Measurements from ENCODE around the gene OR51L1.

GRCh38 chr11:5013012-5013411 lies 18.4 kb downstream of the OR51L1 start:
- TF ChIP-seq KAT2B (IDR thresholded peaks at IDR 0.05; ENCODE audit: borderline replicate concordance, low read depth, low read length) (no peak), EZH2 (conservative IDR thresholded peaks at IDR 0.05; ENCODE audit: low read depth, low read length) (no peak), JUND (CRISPR knock-in tag; IDR thresholded peaks at IDR 0.05) (no peak), NPAS2 (CRISPR knock-in tag; IDR thresholded peaks at IDR 0.05; ENCODE audit: borderline replicate concordance) (no peak), IRF1 (CRISPR knock-in tag; IDR thresholded peaks at IDR 0.05; ENCODE audit: low read depth) (no peak), ZNF382 (CRISPR knock-in tag; IDR thresholded peaks at IDR 0.05; ENCODE audit: borderline replicate concordance) (no peak), TAF1 (CRISPR knock-in tag; IDR thresholded peaks at IDR 0.05) (no peak), PBX2 (CRISPR knock-in tag; IDR thresholded peaks at IDR 0.05) (no peak), SP2 (CRISPR knock-in tag; IDR thresholded peaks at IDR 0.05) (no peak), CEBPZ (IDR thresholded peaks at IDR 0.05; ENCODE audit: low read length) (no peak), EP300 (IDR thresholded peaks at IDR 0.05; ENCODE audit: low read depth in 2 of 2, low read length in 2 of 2) (no peak), EP300 (CRISPR knock-in tag; IDR thresholded peaks at IDR 0.05; ENCODE audit: borderline replicate concordance) (no peak), ZFP1 (CRISPR knock-in tag; IDR thresholded peaks at IDR 0.05) (no peak)
